ENCODE results near the gene WIPI1.
A peak's percentile ranks its signal among the peaks of the same experiment; 100 is the strongest.

The WIPI1 gene

DNA sequence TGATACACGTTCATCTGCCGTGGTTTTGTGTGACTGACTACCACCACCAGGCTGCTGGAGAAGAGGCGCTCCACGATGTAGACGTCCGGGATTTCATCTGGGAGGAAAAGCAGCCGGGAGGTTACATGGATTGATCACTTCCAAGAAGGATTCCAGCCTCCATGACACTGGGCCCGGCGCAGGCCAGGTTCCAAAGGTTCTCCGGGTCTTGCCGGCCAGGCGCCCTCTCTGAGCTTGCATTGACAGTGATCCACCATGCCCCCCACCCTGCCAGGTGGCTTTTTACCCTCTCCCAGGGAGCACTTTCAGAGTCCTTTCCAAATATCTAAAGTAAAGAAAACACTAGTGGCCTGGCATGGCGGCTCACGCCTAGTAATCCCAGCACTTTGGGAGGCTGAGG is 6.5 kb downstream of the WIPI1 start:
- no peaks in the 10 kb centered on the region for H3K27me3 ChIP-seq (ENCODE audit: control insufficient read depth in 1 of 2, insufficient read depth in 2 of 2, low read length in 2 of 2)
- H3K9me3 ChIP-seq (ENCODE audit: control insufficient read depth in 2 of 2, low read length in 2 of 2): no peaks in the 10 kb centered on the region
- peaks cover 20 to 26% of the 10 kb centered on the region in 2 donors for H3K36me3 ChIP-seq (ENCODE audit: control insufficient read depth in 2 of 2, insufficient read depth in 2 of 2, low read length in 2 of 2)
- no peak overlapping the region for H3K9ac ChIP-seq (ENCODE audit: low read length in 2 of 2)
- no peak overlapping the region for H3K27ac ChIP-seq (ENCODE audit: low read length)
- H3K4me1 ChIP-seq (ENCODE audit: control insufficient read depth, insufficient read depth, low read length): no peaks in the 10 kb centered on the region
- H3K4me3 ChIP-seq (ENCODE audit: low read length in 2 of 2): no peak overlapping the region

- Histone ChIP-seq H3K9me3 (ENCODE audit: control insufficient read depth in 2 of 2, low read length in 2 of 2) (no peaks in the 10 kb centered on the region), H3K9ac (ENCODE audit: low read length in 2 of 2) (no peak overlapping the region), H3K27ac (ENCODE audit: low read length) (no peak overlapping the region), H3K27me3 (ENCODE audit: control insufficient read depth in 1 of 2, insufficient read depth in 2 of 2, low read length in 2 of 2) (no peaks in the 10 kb centered on the region), H3K4me1 (ENCODE audit: control insufficient read depth, insufficient read depth, low read length) (no peaks in the 10 kb centered on the region), H3K36me3 (ENCODE audit: control insufficient read depth in 2 of 2, insufficient read depth in 2 of 2, low read length in 2 of 2) (peaks cover 20 to 30% of the 10 kb centered on the region in 2 donors), H3K4me3 (ENCODE audit: low read length in 2 of 2) (no peak overlapping the region)
These were observed 6.9 kb downstream of the WIPI1 start for GRCh38 chr17:68450391-68450790.

- Histone ChIP-seq H3K36me3 (ENCODE audit: control insufficient read depth in 2 of 2, insufficient read depth in 2 of 2, low read length in 2 of 2) (peaks cover 20 to 30% of the 10 kb centered on the region in 2 donors), H3K27me3 (ENCODE audit: control insufficient read depth in 1 of 2, insufficient read depth in 2 of 2, low read length in 2 of 2) (no peaks in the 10 kb centered on the region), H3K9me3 (ENCODE audit: control insufficient read depth in 2 of 2, low read length in 2 of 2) (no peaks in the 10 kb centered on the region), H3K9ac (ENCODE audit: low read length in 2 of 2) (no peak overlapping the region), H3K27ac (ENCODE audit: low read length) (no peak overlapping the region), H3K4me1 (ENCODE audit: control insufficient read depth, insufficient read depth, low read length) (no peaks in the 10 kb centered on the region), H3K4me3 (ENCODE audit: low read length in 2 of 2) (no peak overlapping the region)
These were observed 8.1 kb downstream of the WIPI1 start for GRCh38 chr17:68449021-68449739.

- H3K27ac ChIP-seq (ENCODE audit: low read length): no peak overlapping the region
- H3K4me1 ChIP-seq (ENCODE audit: control insufficient read depth, insufficient read depth, low read length): peaks cover 2% of the 10 kb centered on the region
These were observed 10.7 kb downstream of the WIPI1 start for GRCh38 chr17:68446626-68447041.

GRCh38 chr17:68445671-68446070 is 11.6 kb downstream of the WIPI1 start:
- H3K9me3 ChIP-seq (ENCODE audit: control insufficient read depth in 2 of 2, low read length in 2 of 2): no peaks in the 10 kb centered on the region
- no peak overlapping the region for H3K9ac ChIP-seq (ENCODE audit: low read length in 2 of 2)
- H3K27ac ChIP-seq (ENCODE audit: low read length): no peak overlapping the region
- H3K36me3 ChIP-seq (ENCODE audit: control insufficient read depth in 2 of 2, insufficient read depth in 2 of 2, low read length in 2 of 2): peaks cover 29 to 35% of the 10 kb centered on the region in 2 donors
- peaks cover 2% of the 10 kb centered on the region for H3K4me1 ChIP-seq (ENCODE audit: control insufficient read depth, insufficient read depth, low read length)
- no peak overlapping the region for H3K4me3 ChIP-seq (ENCODE audit: low read length in 2 of 2)
- no peaks in the 10 kb centered on the region for H3K27me3 ChIP-seq (ENCODE audit: control insufficient read depth in 1 of 2, insufficient read depth in 2 of 2, low read length in 2 of 2)

More at GRCh38 chr17:68446626-68447041, 10.7 kb downstream of the WIPI1 start:
- Histone ChIP-seq H3K27me3 (ENCODE audit: control insufficient read depth in 1 of 2, insufficient read depth in 2 of 2, low read length in 2 of 2) (no peaks in the 10 kb centered on the region), H3K9ac (ENCODE audit: low read length in 2 of 2) (no peak overlapping the region), H3K9me3 (ENCODE audit: control insufficient read depth in 2 of 2, low read length in 2 of 2) (no peaks in the 10 kb centered on the region), H3K4me3 (ENCODE audit: low read length in 2 of 2) (no peak overlapping the region), H3K36me3 (ENCODE audit: control insufficient read depth in 2 of 2, insufficient read depth in 2 of 2, low read length in 2 of 2) (peaks cover 27 to 32% of the 10 kb centered on the region in 2 donors)

DNA sequence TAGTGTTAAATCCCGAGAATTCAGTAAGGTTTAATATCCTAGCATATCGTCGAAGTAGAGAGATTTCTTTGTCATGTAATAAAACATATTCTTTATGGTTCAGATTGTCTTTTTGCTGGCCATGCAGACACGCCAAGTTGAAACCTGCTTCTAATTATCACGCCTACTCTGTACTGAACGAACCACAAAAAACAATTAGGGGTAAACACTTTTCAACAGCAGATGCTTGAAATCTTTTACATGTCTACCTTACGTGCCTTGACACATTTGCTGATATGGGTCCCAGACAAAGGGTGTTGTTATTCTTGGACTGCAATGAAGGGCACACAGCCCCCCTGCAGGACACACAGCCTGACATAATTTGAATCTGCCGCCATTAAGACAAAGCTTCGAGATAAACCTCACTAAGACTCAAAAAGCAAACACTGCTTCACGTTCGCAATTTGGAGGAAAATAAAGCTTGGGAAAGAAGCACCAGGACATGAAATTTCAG is 13.3 kb downstream of the WIPI1 start:
- no peak overlapping the region for H3K4me3 ChIP-seq (ENCODE audit: low read length in 2 of 2)
- no peaks in the 10 kb centered on the region for H3K9me3 ChIP-seq (ENCODE audit: control insufficient read depth in 2 of 2, low read length in 2 of 2)
- peaks cover 2% of the 10 kb centered on the region for H3K4me1 ChIP-seq (ENCODE audit: control insufficient read depth, insufficient read depth, low read length)
- H3K27ac ChIP-seq (ENCODE audit: low read length): no peak overlapping the region
- H3K27me3 ChIP-seq (ENCODE audit: control insufficient read depth in 1 of 2, insufficient read depth in 2 of 2, low read length in 2 of 2): no peaks in the 10 kb centered on the region
- peaks cover 17 to 21% of the 10 kb centered on the region in 2 donors for H3K36me3 ChIP-seq (ENCODE audit: control insufficient read depth in 2 of 2, insufficient read depth in 2 of 2, low read length in 2 of 2)
- H3K9ac ChIP-seq (ENCODE audit: low read length in 2 of 2): no peak overlapping the region

DNA sequence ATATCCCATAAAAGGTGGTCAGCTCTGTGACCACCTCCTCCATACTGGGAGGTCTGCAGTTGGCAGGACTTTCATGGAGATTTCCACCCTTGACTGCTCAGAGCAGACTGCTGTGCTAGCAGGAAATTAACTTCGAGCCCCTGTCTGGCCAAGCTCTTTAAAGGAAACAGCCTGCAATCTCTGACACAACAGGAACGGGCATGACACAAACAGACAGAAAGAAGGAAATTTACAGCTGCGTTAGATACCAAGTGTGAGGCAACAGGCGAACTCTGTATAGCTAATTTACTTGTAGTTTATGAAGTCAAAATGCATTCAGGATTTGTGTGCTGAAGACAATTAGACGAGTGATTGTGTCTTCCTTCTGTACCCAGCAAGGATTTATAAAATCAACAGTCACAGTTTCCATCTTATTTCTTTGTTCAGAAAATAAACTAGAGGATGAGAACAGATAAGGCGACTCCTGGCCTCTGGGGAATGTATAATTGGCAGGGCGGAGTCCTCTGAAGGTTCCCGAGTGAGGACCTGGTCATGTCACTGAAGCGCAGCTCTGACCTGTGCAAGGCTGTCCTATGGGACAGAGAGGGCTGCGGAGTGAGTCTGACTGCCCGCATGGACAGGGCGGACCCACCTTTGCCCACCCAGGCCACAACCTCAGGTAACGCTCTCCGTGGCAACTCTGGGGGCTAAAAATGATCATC is 16.1 kb downstream of the WIPI1 start:
- Histone ChIP-seq H3K9me3 (ENCODE audit: control insufficient read depth in 2 of 2, low read length in 2 of 2) (no peaks in the 10 kb centered on the region), H3K36me3 (ENCODE audit: control insufficient read depth in 2 of 2, insufficient read depth in 2 of 2, low read length in 2 of 2) (peaks cover 9 to 13% of the 10 kb centered on the region in 2 donors), H3K4me3 (ENCODE audit: low read length in 2 of 2) (no peak overlapping the region), H3K27me3 (ENCODE audit: control insufficient read depth in 1 of 2, insufficient read depth in 2 of 2, low read length in 2 of 2) (no peaks in the 10 kb centered on the region), H3K9ac (ENCODE audit: low read length in 2 of 2) (no peak overlapping the region), H3K4me1 (ENCODE audit: control insufficient read depth, insufficient read depth, low read length) (peaks cover 6% of the 10 kb centered on the region), H3K27ac (ENCODE audit: low read length) (no peak overlapping the region)

DNA sequence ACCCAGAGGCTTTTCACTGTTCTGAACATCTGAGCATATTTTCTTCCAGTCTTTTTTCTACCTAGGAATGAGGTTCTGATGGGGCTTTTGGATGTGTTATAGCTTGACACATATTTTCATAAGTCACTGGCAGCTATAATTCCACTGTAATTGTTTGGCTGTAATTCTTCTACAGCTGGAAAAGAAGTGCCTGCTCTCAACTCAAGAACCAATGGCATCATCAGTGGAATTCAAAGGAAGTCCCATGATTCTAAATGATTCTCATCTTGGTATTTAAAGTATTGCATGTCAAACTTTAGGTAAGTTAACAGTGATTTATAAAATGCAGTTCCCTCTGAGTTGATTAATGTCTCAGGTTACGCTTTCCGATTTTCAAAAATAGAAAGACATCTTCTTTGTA is 16.8 kb downstream of the WIPI1 start:
- no peak overlapping the region for H3K27ac ChIP-seq (ENCODE audit: low read length)
- H3K4me3 ChIP-seq (ENCODE audit: low read length in 2 of 2): no peak overlapping the region
- peaks cover 13% of the 10 kb centered on the region in 2 donors for H3K36me3 ChIP-seq (ENCODE audit: control insufficient read depth in 2 of 2, insufficient read depth in 2 of 2, low read length in 2 of 2)
- peaks cover 11% of the 10 kb centered on the region for H3K4me1 ChIP-seq (ENCODE audit: control insufficient read depth, insufficient read depth, low read length)
- no peaks in the 10 kb centered on the region for H3K27me3 ChIP-seq (ENCODE audit: control insufficient read depth in 1 of 2, insufficient read depth in 2 of 2, low read length in 2 of 2)
- no peak overlapping the region for H3K9ac ChIP-seq (ENCODE audit: low read length in 2 of 2)
- H3K9me3 ChIP-seq (ENCODE audit: control insufficient read depth in 2 of 2, low read length in 2 of 2): no peaks in the 10 kb centered on the region

DNA sequence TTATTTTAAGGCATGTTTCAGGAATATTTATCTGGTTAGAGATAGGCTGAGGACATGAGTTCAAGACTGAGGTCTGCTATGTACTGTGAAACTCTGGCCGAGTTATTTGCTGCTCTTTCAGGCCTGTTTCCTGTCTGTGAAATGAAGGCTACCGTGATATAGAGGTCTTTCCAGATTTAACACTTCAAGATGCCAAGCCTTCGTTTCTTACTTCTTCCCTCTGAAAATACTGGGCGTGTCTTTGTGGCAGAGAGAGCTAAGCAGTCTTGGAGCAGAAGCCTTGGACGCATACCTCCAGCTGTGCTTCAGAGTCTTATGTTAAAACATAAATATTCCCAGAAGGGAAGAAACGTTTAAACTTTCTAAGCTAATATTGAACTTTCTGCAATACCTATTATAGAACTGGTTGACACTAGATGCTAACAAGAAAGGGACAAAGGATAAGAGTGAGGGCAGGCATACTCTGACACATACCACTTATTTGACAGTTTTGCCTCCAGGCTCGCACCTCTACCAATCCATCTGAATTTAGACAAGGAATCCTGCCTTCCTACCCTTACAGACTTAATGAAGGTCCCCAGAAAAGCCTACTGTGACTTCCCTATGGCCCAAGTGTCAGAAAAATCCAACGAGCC is 17.5 kb downstream of the WIPI1 start:
- Histone ChIP-seq H3K27ac (ENCODE audit: low read length) (no peak overlapping the region), H3K4me1 (ENCODE audit: control insufficient read depth, insufficient read depth, low read length) (peaks cover 11% of the 10 kb centered on the region), H3K27me3 (ENCODE audit: control insufficient read depth in 1 of 2, insufficient read depth in 2 of 2, low read length in 2 of 2) (no peaks in the 10 kb centered on the region), H3K4me3 (ENCODE audit: low read length in 2 of 2) (no peak overlapping the region), H3K9ac (ENCODE audit: low read length in 2 of 2) (no peak overlapping the region), H3K36me3 (ENCODE audit: control insufficient read depth in 2 of 2, insufficient read depth in 2 of 2, low read length in 2 of 2) (peaks cover 17 to 18% of the 10 kb centered on the region in 2 donors), H3K9me3 (ENCODE audit: control insufficient read depth in 2 of 2, low read length in 2 of 2) (no peaks in the 10 kb centered on the region)

DNA sequence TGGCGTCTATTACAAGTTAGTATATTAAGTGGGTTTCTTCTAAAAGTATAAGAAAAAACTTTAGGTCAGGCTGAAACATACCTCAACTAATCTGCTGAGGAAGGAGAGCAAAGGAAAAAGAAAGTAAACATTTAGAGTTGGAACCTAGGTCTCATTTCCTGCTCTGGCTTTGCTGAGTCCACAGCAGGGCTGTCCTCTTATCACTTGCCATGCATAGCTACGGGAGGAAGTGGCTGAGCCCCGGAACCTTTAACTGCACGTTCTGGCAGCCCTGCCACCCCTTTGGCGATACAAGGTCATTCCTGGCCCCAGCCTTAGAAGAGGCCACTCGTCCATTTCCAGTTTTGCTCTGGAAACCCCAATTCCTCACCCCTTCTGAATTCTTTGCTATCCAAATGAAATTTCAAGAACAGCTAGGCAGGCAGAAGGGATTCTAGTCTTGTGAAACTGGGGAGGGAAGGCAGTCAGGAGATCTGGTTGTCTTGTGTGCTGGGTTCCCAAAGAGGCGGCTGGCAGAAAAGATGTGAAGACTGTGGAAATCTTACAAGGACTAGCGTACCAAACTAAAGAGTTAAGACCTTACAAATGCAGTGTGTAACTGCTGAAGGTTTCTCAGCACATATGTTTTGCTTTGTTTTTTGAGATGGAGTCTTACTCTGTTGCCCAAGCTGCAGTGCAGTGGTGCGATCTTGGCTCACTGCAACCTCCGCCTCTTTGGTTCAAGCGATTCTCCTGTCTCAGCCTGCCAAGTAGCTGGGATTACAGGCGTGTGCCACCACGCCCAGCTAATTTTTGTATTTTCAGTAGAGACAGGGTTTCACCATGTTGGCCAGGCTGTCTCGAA is 19.1 kb downstream of the WIPI1 start:
- Histone ChIP-seq H3K27ac (ENCODE audit: low read length) (peak overlapping the region; percentile 24), H3K4me1 (ENCODE audit: control insufficient read depth, insufficient read depth, low read length) (peaks cover 11% of the 10 kb centered on the region), H3K4me3 (ENCODE audit: low read length in 2 of 2) (no peak overlapping the region), H3K9ac (ENCODE audit: low read length in 2 of 2) (no peak overlapping the region), H3K27me3 (ENCODE audit: control insufficient read depth in 1 of 2, insufficient read depth in 2 of 2, low read length in 2 of 2) (no peaks in the 10 kb centered on the region), H3K9me3 (ENCODE audit: control insufficient read depth in 2 of 2, low read length in 2 of 2) (no peaks in the 10 kb centered on the region), H3K36me3 (ENCODE audit: control insufficient read depth in 2 of 2, insufficient read depth in 2 of 2, low read length in 2 of 2) (peaks cover 23 to 27% of the 10 kb centered on the region in 2 donors)

All from stomach smooth muscle (tissue), 2 donors.